IPS-18c (cell line): ENCODE measurements around the gene MBD5.

Experiments
- H3K4me3 ChIP-seq: 2 replicates; pipeline ENCODE4 v1.7.0; 2013; ENCODE audit warnings: low read depth, mild to moderate bottlenecking, low read length, moderate library complexity; ENCODE audit not compliant: insufficient read depth
- H3K9me3 ChIP-seq: one replicate; pipeline ENCODE4 v1.6.1; 2013; ENCODE audit warnings: mild to moderate bottlenecking, low read length, moderate library complexity; ENCODE audit not compliant: control insufficient read depth, insufficient read depth

Gene MBD5

DNA sequence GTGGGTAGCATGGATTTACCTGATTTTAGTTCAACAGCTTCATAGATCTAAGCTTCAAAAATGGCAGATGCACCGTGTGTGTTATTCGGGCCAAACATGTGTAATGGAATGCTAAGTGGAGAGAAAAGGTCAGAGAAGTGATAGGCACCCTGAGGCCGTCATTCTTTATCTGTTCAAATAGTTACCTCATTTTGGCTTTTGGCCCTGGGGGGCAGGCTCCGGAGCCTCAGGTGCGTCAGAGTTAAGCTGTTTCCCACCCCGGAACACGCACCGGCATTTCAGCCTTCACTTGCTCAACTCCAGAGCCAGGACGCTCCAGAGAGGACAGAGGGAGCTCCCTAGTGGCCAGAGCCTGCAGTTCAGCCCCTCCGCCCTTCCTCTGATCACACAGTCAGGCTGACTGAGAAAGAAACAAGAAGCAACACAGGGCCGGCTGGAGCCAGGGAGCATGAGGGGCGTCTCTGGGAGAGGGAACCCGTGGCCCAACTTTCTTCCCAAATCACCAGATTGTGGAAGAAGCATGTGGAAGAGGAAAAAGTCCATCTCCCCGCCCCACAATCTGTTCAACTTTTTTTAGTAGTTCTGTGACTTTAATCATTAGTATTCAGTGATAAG, 488.5 kb downstream of the MBD5 start:
- H3K9me3 ChIP-seq = no peaks in the 10 kb centered on the region
- no peak overlapping the region for H3K4me3 ChIP-seq

DNA sequence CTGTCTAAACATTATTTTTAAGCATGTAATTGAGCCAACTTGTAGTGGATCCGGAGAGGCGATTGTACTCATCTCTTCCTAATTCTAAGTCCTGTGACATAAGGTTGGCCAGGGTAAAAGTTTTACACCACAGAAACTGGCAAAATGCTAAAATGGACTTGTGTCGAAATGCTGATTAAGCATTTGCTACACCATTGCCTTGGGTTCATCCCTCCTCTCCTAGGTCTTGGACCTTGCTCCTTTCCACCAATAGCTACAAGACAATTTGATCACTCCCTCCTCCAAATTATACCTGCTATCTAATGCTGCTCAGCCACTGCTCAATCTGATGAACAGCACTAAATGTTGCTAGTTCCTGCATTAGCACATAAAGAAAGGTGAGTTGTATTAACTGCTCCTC, 491.0 kb downstream of the MBD5 start:
- Histone ChIP-seq H3K4me3 (no peak overlapping the region), H3K9me3 (no peaks in the 10 kb centered on the region)

DNA sequence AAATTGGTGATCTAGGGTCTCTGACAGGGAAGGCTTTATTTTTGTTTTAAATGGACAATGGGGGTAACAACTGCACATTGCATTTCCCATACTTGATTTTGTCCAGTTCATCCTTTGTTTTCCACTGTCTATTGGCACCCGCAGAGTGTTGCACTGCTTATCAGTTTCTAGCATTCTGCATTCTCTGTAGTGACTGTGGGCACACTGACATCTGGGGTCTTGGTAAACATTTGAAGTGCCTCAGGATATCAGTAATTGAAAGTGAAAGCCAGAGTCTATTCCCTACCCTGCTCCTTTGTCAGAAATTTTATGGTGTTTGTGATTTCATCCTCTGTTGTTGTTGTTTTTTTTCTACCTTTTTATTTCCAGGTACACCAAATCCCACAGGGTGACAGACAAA, 491.6 kb downstream of the MBD5 start:
- Histone ChIP-seq H3K9me3 (no peaks in the 10 kb centered on the region), H3K4me3 (no peak overlapping the region)

DNA sequence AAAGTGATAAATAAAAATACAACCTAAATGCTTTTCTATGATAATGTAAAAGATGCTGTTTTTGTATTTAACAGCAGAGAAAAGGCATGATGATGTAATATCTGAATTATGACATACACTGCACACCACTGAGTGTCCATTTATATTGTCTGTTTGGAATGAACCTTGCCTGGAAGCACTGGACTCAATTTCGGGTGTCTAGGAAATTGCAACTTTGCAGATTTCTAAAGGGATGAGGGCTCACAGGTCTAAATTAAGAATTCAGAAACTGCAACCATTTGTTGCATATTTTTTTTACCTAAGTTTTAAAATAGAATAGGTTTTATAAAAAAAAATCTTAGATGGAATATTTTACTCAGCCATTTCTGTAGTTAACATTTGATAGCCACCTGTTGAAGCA, 492.5 kb downstream of the MBD5 start:
- Histone ChIP-seq H3K9me3 (no peaks in the 10 kb centered on the region), H3K4me3 (no peak overlapping the region)

DNA sequence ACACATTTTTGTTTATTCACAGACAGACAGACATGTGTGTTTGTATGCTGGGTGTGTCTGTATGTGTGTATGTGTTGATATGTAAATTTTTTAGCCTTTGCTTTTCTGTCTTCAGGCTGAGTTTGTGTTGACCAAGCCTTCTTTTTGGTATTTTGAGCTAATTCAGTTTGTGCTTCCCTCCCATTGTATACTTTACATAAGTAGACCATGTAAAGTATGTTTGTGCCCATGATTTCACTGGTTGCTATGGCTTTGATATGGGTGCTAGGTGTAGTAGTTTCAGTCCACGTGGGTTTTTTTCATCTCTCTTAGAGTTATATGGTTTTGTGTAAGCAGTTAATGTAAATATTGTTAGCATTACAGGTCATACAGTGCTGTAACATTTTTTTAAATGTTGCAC, 494.2 kb downstream of the MBD5 start:
- no peak overlapping the region for H3K4me3 ChIP-seq
- no peaks in the 10 kb centered on the region for H3K9me3 ChIP-seq

DNA sequence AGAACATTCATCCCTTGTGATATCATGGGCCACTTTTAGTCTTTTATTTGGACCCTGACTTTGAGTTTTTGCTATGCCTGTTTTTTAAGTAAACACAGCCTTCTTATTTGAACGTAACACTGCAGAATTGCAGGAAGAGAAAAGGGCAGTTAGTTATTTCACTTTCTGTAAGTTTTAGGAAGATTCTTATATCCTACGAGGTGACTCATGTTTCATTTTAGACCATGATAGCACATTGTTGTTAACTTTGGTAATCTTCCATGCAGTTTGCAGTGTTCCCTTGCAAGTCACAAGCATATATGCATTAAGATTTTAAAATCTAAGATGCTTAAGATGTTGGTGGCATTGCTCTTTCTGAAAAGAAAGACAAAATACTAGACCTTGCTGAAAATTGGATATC, 495.1 kb downstream of the MBD5 start:
- no peaks in the 10 kb centered on the region for H3K9me3 ChIP-seq
- H3K4me3 ChIP-seq = no peak overlapping the region

DNA sequence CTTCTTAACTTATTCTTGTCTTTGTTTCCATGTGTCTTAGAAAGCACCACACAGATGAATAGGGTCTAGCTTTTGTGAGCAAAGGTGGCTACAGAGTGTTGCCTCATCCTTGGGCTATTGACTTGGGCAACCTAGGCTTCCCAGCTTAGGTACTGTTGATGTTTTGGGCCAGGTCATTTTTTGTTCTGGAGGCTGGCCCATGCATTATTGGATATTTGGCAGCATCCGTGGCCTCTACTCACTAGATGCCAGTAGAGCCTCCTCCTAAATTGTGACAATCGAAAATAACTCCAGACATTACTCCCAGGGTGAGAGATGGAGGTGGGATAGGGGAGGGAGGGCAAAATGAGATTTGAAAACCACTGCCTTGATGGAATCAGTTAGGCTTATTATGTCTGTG, 496.4 kb downstream of the MBD5 start:
- no peaks in the 10 kb centered on the region for H3K9me3 ChIP-seq

DNA sequence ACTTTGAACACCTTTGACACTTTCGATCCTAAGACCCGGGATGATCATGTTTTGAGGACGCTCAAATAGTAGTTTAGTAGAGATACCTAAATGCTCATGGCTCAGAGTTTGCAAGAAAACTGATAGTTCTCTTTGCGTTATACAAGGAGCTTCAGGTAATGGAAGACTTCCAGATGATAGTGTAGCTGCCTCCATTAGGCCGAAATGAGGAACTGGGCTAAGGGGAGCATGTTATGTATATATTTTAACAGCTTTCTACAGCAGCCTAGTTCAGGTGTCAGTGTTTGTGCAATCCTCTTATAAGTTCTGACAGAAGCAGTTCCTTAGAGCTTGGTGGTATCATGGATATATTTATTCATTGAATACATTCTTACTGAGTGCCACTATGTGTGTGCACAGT, 496.9 kb downstream of the MBD5 start:
- no peak overlapping the region for H3K4me3 ChIP-seq
- no peaks in the 10 kb centered on the region for H3K9me3 ChIP-seq

More for the DNA sequence above, 496.4 kb downstream of the MBD5 start:
- no peak overlapping the region for H3K4me3 ChIP-seq

DNA sequence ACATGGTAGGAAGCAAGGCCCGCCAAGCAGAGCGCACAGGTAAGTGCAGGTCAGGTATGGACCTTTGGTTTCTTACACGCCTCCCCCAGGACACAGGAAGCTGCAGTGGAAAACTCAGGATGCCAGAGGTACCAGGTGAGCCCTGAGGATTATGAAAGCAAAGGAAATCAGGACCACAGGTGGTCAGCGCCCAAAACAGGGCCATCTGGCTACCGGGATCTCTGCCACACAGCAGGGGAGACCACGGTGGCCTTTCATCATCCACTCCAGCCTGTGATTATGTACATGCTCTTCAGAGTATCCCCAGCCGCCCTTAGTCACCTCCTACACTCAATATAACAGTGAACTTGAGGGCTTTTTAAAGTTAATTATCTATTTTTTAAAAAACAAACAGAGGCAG, 498.1 kb downstream of the MBD5 start:
- Histone ChIP-seq H3K9me3 (no peaks in the 10 kb centered on the region), H3K4me3 (no peak overlapping the region)

DNA sequence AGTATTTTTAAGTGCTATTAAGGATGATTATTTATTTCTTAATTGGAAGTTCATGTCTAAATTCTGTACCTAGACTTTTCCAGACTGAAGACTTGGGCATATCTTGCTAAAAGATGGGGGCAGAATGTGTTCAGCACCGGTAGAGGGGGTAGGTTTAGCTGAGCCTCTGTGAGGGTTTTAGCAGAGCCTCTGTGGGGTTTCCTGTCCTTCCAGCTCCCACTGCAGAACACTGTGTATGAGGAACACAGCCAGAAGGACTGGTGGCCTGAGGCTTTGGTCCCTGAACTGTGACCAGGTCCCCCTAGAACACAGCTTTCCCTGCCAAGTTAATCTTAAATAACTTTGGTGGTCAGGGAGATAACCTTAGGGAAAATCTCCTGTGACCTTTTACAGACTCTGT, 500.3 kb downstream of the MBD5 start:
- Histone ChIP-seq H3K9me3 (no peaks in the 10 kb centered on the region), H3K4me3 (no peak overlapping the region)

DNA sequence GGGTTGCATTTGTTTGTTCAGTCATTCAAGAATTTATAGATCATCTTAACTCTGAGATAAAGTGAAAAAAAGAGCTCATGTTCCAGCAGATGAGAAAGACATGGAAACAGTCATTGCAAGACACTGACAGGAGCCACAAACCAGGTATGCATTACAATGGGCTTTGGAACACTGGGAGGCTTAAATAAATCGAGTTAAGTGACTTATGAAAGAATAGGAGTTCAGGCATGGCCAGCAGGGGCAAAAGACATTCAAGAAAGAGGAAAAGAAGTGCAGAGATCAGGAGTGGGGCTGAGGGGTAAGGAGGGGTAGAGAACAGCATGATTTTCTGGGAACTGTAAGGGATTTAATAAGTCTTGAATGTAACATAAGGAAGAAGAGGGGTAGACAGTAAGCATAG, 502.4 kb downstream of the MBD5 start:
- H3K9me3 ChIP-seq = no peaks in the 10 kb centered on the region

DNA sequence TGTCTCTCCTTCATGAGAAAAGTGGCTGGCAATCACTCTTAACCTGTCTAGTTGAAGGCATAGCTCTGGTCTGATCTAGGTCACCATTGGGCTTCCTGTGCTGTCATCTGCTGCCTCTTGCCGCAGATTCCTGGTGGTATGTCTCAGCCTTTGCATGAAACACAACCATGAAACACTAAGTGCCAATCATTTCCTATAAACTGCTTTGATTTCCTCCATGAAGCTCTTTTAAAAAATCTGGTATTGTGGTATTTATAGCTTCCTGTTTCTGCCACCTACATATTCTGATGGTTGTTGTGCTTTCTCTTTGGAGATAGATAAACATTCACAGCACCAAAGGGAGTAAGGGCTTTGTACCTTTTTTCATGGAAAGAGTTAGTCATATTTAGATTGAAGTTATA, 503.6 kb downstream of the MBD5 start:
- no peaks in the 10 kb centered on the region for H3K9me3 ChIP-seq
- no peak overlapping the region for H3K4me3 ChIP-seq

More for the DNA sequence above, 502.4 kb downstream of the MBD5 start:
- no peak overlapping the region for H3K4me3 ChIP-seq

DNA sequence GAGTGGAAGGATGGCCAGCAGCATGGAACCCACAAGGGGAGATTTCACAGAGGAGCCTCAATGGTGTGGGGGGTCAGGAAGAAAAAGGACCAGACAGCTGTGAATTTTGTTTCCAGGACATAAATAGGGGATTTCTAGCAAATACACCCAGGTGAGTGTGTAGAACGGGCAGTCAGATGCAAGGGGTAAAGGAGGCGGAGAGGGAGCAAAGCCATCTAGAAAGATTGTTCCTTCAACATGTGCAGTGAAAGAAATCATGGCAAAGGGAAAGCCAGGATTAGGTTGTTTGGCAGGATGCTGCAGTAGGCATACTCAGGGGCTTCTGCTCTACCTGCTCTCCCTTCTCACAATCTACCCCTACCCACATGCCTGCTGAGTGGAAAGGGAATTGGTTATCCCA, 504.2 kb downstream of the MBD5 start:
- no peak overlapping the region for H3K4me3 ChIP-seq
- H3K9me3 ChIP-seq = no peaks in the 10 kb centered on the region

DNA sequence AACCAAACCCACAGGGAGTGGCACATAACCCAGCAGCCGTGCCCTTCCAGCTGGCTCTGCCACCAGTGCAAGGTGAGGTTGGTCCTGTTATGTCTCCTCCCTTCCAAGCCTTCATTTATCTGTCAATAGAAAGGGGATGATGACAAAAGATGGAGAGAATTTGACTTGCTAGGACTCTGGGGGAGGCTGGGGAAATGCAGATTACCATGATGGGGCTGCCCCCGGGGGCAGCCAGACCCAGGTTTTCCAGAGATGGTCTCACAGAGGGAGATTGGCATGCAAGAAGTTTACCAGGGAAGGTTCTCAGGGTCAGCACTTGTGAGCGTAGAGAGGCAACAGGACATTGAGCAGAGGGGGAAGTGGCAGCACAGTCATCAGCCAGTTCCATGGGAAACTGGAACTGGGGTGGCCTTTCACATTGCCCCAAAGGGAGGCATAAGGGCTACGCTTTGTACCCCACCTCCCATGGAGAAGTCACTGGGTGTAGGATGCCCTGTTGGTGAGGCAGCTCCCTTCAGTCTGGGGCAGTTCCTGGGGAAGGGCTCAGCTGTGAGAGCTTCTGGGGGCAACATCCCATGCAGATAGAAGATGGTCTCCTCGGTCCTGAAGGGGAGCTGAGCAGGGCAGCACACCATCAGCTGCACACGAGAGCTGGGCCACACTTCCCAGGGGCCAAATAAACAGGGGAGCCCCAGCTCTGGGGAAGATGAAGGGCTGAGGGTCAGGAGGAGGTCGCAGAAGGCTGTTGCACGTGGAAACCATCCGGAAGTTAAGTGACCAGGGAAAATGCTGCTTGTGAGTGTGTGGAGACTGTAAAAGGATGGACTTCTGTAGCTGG, 505.8 kb downstream of the MBD5 start:
- Histone ChIP-seq H3K9me3 (no peaks in the 10 kb centered on the region), H3K4me3 (no peak overlapping the region)

DNA sequence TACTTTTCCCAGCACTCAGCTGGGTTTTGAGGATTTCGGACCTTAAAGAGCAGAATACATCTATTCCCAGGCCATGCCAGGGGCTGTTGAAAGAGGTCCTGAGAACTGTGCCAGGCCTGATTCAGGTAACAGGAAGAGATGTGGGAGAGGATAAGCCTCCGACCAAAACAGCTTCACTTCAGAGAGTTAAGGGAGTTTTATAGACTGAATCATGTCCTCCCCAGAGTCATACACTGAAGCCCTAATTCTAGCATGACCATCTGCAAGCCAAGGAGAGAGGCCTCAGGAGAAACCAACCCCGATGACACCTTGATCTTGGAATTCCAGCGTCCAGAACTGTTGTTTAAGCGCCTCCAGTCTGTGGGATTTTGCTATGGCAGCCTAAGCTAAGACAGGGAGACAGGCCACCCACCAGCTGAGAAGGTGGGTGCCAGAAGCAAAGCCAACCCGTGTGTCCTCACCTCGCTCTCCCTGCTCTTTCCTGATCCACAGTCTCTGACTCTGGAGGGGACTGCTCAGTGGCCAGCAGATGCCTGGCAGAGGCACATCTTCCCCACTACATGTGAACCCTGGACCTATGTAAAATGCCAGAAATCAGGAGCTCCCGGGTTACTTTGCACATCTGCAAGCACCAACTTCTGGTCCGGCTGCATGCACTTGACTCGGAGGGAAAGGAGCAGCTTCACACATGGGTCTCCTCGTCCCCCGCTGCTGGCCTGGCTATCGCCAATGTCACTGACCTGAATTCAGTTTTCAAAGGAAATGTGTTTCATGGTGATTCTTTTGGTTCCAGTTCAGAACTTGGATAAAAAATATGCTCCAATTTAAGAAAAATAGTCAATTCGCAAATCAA, 506.8 kb downstream of the MBD5 start:
- H3K9me3 ChIP-seq = no peaks in the 10 kb centered on the region
- H3K4me3 ChIP-seq = no peak overlapping the region

DNA sequence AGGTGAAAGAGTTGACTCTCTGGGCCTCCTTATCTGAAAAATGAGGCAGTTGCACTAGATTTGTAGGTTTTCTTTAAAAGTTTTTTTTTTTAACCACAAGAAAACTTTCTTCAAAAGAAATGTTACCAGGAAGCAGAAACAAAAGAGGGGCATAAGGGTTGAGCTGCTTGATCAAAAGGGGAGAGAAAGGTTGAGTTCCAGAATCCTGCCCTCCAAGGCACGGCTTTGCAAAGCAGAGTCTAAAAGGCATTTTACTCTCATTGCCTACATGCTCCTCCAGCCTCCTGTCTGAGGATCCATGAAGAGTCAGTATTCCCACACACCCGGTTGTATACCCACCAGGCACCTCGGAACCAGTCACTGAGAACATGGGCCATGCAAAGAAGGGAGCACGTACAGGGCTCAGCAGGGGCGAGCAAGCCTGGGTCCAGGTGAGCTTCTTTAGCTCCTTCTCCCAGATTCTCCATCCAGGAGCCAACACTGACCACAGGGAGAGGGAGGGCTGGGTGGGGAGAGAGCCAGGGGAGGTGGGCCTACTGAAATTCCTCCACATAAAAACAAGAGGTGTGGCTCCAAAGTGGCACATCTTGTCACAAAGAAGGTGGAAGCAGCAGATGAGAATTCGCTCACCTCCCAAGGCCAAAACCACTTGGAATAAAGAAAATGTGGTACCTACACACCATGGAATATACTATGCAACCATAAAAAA, 507.6 kb downstream of the MBD5 start:
- Histone ChIP-seq H3K9me3 (no peaks in the 10 kb centered on the region), H3K4me3 (no peak overlapping the region)

DNA sequence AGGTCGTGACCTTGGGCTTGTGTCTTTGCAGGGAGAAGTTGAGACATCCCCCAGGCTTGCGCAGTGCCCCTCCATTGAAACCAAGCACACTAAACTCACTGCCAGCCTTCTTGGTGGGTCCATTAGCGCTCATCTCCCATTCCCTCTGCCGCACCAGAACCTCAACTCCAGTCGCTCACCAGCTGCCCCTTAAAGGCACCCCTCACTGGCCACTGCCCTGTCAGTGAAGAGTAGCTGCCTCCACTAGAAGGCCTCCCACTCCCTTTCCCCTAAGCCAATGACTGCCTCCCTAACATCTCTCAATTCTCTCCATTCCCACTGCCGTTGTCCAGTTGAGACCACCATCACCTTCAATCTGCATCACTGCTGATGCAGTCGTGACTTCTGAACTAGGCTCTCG, 508.9 kb downstream of the MBD5 start:
- Histone ChIP-seq H3K9me3 (no peaks in the 10 kb centered on the region), H3K4me3 (no peak overlapping the region)
